Endodermal cell (in vitro differentiated cells): ENCODE measurements around the gene RLN3. TPM values are rescaled to one million over a fixed set of nuclear protein-coding genes. Genes with fewer than 3 reads are reported as not detected.
A peak's percentile ranks its signal among the peaks of the same experiment; 100 is the strongest.

Experiments
- DNase-seq: peaks from one replicate; pipeline ENCODE4 v3.0.0-alpha.2; 2017
- H3K27ac ChIP-seq: 2 replicates; pipeline ENCODE4 v1.5.1; 2013; ENCODE audit warnings: mild to moderate bottlenecking, low read depth, low read length, moderate library complexity
- H3K27me3 ChIP-seq: 2 replicates; pipeline ENCODE4 v1.6.1; 2013; ENCODE audit warnings: mild to moderate bottlenecking, low read length, moderate library complexity; ENCODE audit not compliant: insufficient read depth, control insufficient read depth, poor library complexity, severe bottlenecking
- H3K36me3 ChIP-seq: 2 replicates; pipeline ENCODE4 v1.7.0; 2013; ENCODE audit warnings: mild to moderate bottlenecking, low read length, moderate library complexity; ENCODE audit not compliant: control insufficient read depth, insufficient read depth
- H3K4me1 ChIP-seq: one replicate; pipeline ENCODE4 v1.7.0; 2013; ENCODE audit warnings: low read length; ENCODE audit not compliant: control insufficient read depth, insufficient read depth
- H3K4me3 ChIP-seq: 2 replicates; pipeline ENCODE4 v1.5.1; 2013; ENCODE audit warnings: mild to moderate bottlenecking, low read length, moderate library complexity
- H3K9ac ChIP-seq: 2 replicates; pipeline ENCODE4 v1.6.1; 2013; ENCODE audit warnings: mild to moderate bottlenecking, low read length, moderate library complexity; ENCODE audit not compliant: poor library complexity, severe bottlenecking; ENCODE audit errors: extremely low read depth
- H3K9me3 ChIP-seq: 2 replicates; pipeline ENCODE4 v1.6.1; 2013; ENCODE audit warnings: mild to moderate bottlenecking, low read length, moderate library complexity; ENCODE audit not compliant: control insufficient read depth
- H3K27ac Mint-ChIP-seq: 2 replicates; pipeline ENCODE4 v1.8.0; 2020; ENCODE audit warnings: mixed read lengths
- H3K27me3 Mint-ChIP-seq: 2 replicates; pipeline ENCODE4 v1.8.0; 2021; ENCODE audit warnings: mild to moderate bottlenecking, mixed read lengths; ENCODE audit not compliant: insufficient read depth
- H3K36me3 Mint-ChIP-seq: 2 replicates; pipeline ENCODE4 v1.8.0; 2020; ENCODE audit warnings: low read depth, mixed read lengths
- H3K4me1 Mint-ChIP-seq: 2 replicates; pipeline ENCODE4 v1.8.0; 2020; ENCODE audit warnings: mixed read lengths
- H3K4me3 Mint-ChIP-seq: 2 replicates; pipeline ENCODE4 v1.8.0; 2020; ENCODE audit warnings: mild to moderate bottlenecking, moderate library complexity, mixed read lengths
- H3K9me3 Mint-ChIP-seq: 2 replicates; pipeline ENCODE4 v1.8.0; 2020; ENCODE audit warnings: mild to moderate bottlenecking, mixed read lengths
- WGBS, 2 experiments: methylation state at CpG; one replicate each; pipeline versions ENCODE4 v1.1.5 to v1.1.7; 2013; ENCODE audit warnings: missing lambda C conversion rate in 2 of 2, mixed read lengths in 1 of 2; ENCODE audit not compliant: insufficient coverage in 1 of 2, insufficient read length in 1 of 2; 5-methylcytosine and 5-hydroxymethylcytosine counted together
- total RNA-seq, 2 donors: library from RNA; stranded (reverse); fragmentation: NEBNext Ultra II Directional in 1 of 2; extraction: Animal tissue kit (Norgen Biotek cat#: 25700) in 1 of 2; gene quantifications; 2 replicates in 1 of 2; 3 replicates in 1 of 2; pipeline ENCODE4 v1.2.1, GENCODE V29; 2021
- TF ChIP-seq, protein P1 (sequence below): fragments of 200-600 bp; sonication (generic); conservative IDR thresholded peaks from 2 replicates; pipeline ENCODE4 v1.5.0; 2021; ENCODE audit warnings: antibody characterized with exemption, mild to moderate bottlenecking

RLN3 gene
- total RNA-seq, 2 donors from 2014 or later, result not detected

DNA sequence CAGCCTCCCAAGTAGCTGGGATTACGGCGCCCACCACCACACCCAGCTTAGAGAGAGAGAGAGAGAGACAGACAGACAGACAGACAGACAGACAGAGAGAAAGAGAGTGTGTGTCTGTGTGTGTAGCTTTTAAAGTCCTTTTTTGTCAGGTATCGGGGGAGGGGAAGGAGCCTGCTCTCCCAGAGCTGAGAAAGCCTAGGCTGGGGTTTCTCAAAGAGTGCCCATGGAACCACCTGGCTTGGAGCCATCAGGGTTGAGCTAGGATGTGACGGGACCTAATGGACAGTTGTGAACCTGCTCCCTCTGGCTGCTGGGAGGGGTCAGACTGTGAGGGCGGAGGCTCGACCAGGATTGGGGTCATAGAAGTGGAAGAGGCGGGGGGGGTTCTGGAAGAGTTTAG, 38.5 kb upstream of the RLN3 start:
- Histone ChIP-seq H3K4me1 (no peaks in the 10 kb centered on the region), H3K27me3 (no peaks in the 10 kb centered on the region), H3K9ac (no peak overlapping the region), H3K9me3 (no peaks in the 10 kb centered on the region), H3K4me3 (no peak overlapping the region), H3K27ac (no peak overlapping the region), H3K36me3 (peaks cover 10% of the 10 kb centered on the region)
- Mint-ChIP-seq H3K4me1 (peaks cover 22% of the 10 kb centered on the region), H3K36me3 (peaks cover 40% of the 10 kb centered on the region), H3K4me3 (no peak overlapping the region), H3K27ac (peak overlapping the region; percentile 81), H3K27me3 (no peaks in the 10 kb centered on the region), H3K9me3 (no peaks in the 10 kb centered on the region)
- no peak for DNase-seq
- 83 to 88% methylated on average over 4 to 7 of the region's 7 CpGs for WGBS, 2 experiments
- TF ChIP-seq, protein P1, sequence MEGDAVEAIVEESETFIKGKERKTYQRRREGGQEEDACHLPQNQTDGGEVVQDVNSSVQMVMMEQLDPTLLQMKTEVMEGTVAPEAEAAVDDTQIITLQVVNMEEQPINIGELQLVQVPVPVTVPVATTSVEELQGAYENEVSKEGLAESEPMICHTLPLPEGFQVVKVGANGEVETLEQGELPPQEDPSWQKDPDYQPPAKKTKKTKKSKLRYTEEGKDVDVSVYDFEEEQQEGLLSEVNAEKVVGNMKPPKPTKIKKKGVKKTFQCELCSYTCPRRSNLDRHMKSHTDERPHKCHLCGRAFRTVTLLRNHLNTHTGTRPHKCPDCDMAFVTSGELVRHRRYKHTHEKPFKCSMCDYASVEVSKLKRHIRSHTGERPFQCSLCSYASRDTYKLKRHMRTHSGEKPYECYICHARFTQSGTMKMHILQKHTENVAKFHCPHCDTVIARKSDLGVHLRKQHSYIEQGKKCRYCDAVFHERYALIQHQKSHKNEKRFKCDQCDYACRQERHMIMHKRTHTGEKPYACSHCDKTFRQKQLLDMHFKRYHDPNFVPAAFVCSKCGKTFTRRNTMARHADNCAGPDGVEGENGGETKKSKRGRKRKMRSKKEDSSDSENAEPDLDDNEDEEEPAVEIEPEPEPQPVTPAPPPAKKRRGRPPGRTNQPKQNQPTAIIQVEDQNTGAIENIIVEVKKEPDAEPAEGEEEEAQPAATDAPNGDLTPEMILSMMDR, result no peak

DNA sequence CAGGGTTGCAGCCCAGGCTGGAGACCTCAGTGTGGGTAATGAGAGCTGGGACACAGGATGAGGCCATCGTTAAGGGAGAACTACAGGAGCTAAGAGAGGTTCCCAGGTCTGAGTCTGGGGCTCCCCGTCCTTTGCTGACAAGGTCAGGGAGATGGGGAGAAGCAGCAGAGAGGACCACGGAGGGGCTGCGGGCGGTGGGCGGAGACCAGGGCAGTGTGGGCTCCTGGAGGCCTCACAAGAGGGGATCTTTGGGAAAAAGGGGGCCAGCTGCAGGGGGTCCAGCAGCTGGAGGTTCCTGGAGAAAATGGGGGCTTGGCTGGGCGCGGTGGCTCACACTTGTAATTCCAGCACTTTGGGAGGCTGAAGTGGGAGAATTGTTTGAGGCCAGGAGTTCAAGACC, 37.9 kb upstream of the RLN3 start:
- 91 to 100% methylated on average over 2 to 8 of the region's 8 CpGs for WGBS, 2 experiments
- Mint-ChIP-seq H3K4me1 (peaks cover 22% of the 10 kb centered on the region), H3K27ac (peak overlapping the region; percentile 81), H3K4me3 (no peak overlapping the region), H3K27me3 (no peaks in the 10 kb centered on the region), H3K36me3 (peaks cover 42% of the 10 kb centered on the region), H3K9me3 (no peaks in the 10 kb centered on the region)
- H3K4me3 ChIP-seq, result no peak overlapping the region
- H3K4me1 ChIP-seq, result no peaks in the 10 kb centered on the region
- H3K36me3 ChIP-seq, result peaks cover 10% of the 10 kb centered on the region
- H3K9me3 ChIP-seq, result no peaks in the 10 kb centered on the region
- no peaks in the 10 kb centered on the region for H3K27me3 ChIP-seq
- no peak for DNase-seq
- no peak overlapping the region for H3K9ac ChIP-seq
- no peak overlapping the region for H3K27ac ChIP-seq
- TF ChIP-seq, protein P1, result no peak

DNA sequence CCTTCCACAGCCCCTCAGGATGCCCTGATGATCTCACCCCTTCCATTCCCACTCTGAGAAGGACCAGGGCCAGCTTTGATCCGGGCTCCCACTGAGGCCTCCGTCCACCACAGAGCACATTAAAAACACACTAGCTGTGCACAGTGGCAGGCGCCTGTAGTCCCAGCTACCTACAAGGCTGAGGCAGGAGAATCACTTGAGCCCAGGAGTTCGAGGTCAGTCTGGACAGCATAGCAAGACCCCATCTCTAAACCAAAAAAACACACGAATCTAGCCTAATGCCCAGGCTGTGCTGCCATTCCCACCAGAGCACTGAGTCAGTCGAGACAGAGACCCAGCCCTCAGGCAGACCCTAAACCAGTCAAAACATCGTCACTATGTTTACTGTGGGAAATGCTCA, 35.9 kb upstream of the RLN3 start:
- DNase-seq, result no peak
- H3K4me3 Mint-ChIP-seq, result no peak overlapping the region
- no peaks in the 10 kb centered on the region for H3K9me3 Mint-ChIP-seq
- H3K27me3 Mint-ChIP-seq, result no peaks in the 10 kb centered on the region
- 88 to 91% methylated on average over 5 to 7 of the region's 7 CpGs for WGBS, 2 experiments
- peaks cover 42% of the 10 kb centered on the region for H3K36me3 Mint-ChIP-seq
- TF ChIP-seq, protein P1, result no peak
- Histone ChIP-seq H3K27me3 (no peaks in the 10 kb centered on the region), H3K27ac (no peak overlapping the region), H3K36me3 (peaks cover 10% of the 10 kb centered on the region), H3K4me3 (no peak overlapping the region), H3K4me1 (no peaks in the 10 kb centered on the region), H3K9ac (no peak overlapping the region), H3K9me3 (no peaks in the 10 kb centered on the region)
- H3K4me1 Mint-ChIP-seq, result peaks cover 18% of the 10 kb centered on the region
- H3K27ac Mint-ChIP-seq, result no peak overlapping the region
